ENCODE data around the gene FMN1. TPM values are rescaled to one million over a fixed set of nuclear protein-coding genes. Genes with fewer than 3 reads are reported as not detected.

The FMN1 gene
- total and polyA plus RNA-seq, 4 donors = 0.26 to 23.4 (median 9.8) TPM

- Histone ChIP-seq H3K9me3 (ENCODE audit: control insufficient read depth, low read length) (no peaks in the 10 kb centered on the region), H3K4me3 (ENCODE audit: low read length in 2 of 2) (no peak overlapping the region), H3K27me3 (ENCODE audit: control insufficient read depth in 1 of 2, insufficient read depth in 2 of 2, low read length in 1 of 2) (no peaks in the 10 kb centered on the region), H3K27ac (ENCODE audit: low read depth in 1 of 2, low read length in 2 of 2) (no peak overlapping the region), H3K4me1 (ENCODE audit: control insufficient read depth in 1 of 2, insufficient read depth in 2 of 2, low read length in 2 of 2) (no peaks in the 10 kb centered on the region), H3K36me3 (ENCODE audit: control insufficient read depth in 1 of 2, insufficient read depth in 2 of 2, low read length in 1 of 2) (no peaks in the 10 kb centered on the region)
- no peak for ATAC-seq (ENCODE audit: low FRiP score)
- intact Hi-C loops (cut with DNase I) = loop anchor here in 1 of 2 donors (10.0 kb wide), 2 partner anchors 165 to 605 kb away; no protein-coding TSS in a partner anchor
- WGBS, 2 donors = 90 to 94% methylated on average over 7 of the region's 7 CpGs
- DNase-seq = no peak
Observed at GRCh38 chr15:33089165-33089877, 105.2 kb downstream of the FMN1 start.

- no peaks in the 10 kb centered on the region for H3K4me1 ChIP-seq (ENCODE audit: control insufficient read depth in 1 of 2, insufficient read depth in 2 of 2, low read length in 2 of 2)
- no peaks in the 10 kb centered on the region for H3K36me3 ChIP-seq (ENCODE audit: control insufficient read depth in 1 of 2, insufficient read depth in 2 of 2, low read length in 1 of 2)
- H3K27me3 ChIP-seq (ENCODE audit: control insufficient read depth in 1 of 2, insufficient read depth in 2 of 2, low read length in 1 of 2) = no peaks in the 10 kb centered on the region
- intact Hi-C loops (cut with DNase I) = loop anchor here (2.0 to 10.0 kb wide), 3 partner anchors 46 to 608 kb away; no protein-coding TSS in a partner anchor
- peak; percentile 77 for ATAC-seq (ENCODE audit: low FRiP score)
- WGBS, 2 donors = 17 to 22% methylated on average over 4 of the region's 4 CpGs
- H3K4me3 ChIP-seq (ENCODE audit: low read length in 2 of 2) = no peak overlapping the region
- H3K9me3 ChIP-seq (ENCODE audit: control insufficient read depth, low read length) = no peaks in the 10 kb centered on the region
- H3K27ac ChIP-seq (ENCODE audit: low read depth in 1 of 2, low read length in 2 of 2) = no peak overlapping the region
- no peak for DNase-seq
Observed at GRCh38 chr15:33086500-33087121, 107.9 kb downstream of the FMN1 start.

GRCh38 chr15:33084661-33085060 lies 109.9 kb downstream of the FMN1 start:
- ATAC-seq (ENCODE audit: low FRiP score) = no peak
- Histone ChIP-seq H3K4me1 (ENCODE audit: control insufficient read depth in 1 of 2, insufficient read depth in 2 of 2, low read length in 2 of 2) (no peaks in the 10 kb centered on the region), H3K36me3 (ENCODE audit: control insufficient read depth in 1 of 2, insufficient read depth in 2 of 2, low read length in 1 of 2) (no peaks in the 10 kb centered on the region), H3K27ac (ENCODE audit: low read depth in 1 of 2, low read length in 2 of 2) (no peak overlapping the region), H3K9me3 (ENCODE audit: control insufficient read depth, low read length) (no peaks in the 10 kb centered on the region), H3K27me3 (ENCODE audit: control insufficient read depth in 1 of 2, insufficient read depth in 2 of 2, low read length in 1 of 2) (no peaks in the 10 kb centered on the region), H3K4me3 (ENCODE audit: low read length in 2 of 2) (no peak overlapping the region)
- intact Hi-C loops (cut with DNase I) = loop anchor here in 1 of 2 donors (5.0 to 10.0 kb wide), 3 partner anchors 48 to 610 kb away; no protein-coding TSS in a partner anchor
- 76 to 89% methylated on average over 4 of the region's 4 CpGs for WGBS, 2 donors
- DNase-seq = no peak

- Histone ChIP-seq H3K4me3 (ENCODE audit: low read length in 2 of 2) (no peak overlapping the region), H3K4me1 (ENCODE audit: control insufficient read depth in 1 of 2, insufficient read depth in 2 of 2, low read length in 2 of 2) (no peaks in the 10 kb centered on the region), H3K27me3 (ENCODE audit: control insufficient read depth in 1 of 2, insufficient read depth in 2 of 2, low read length in 1 of 2) (no peaks in the 10 kb centered on the region), H3K9me3 (ENCODE audit: control insufficient read depth, low read length) (no peaks in the 10 kb centered on the region), H3K36me3 (ENCODE audit: control insufficient read depth in 1 of 2, insufficient read depth in 2 of 2, low read length in 1 of 2) (no peaks in the 10 kb centered on the region), H3K27ac (ENCODE audit: low read depth in 1 of 2, low read length in 2 of 2) (no peak overlapping the region)
- intact Hi-C loops (cut with DNase I) = loop anchor here in 1 of 2 donors (5.0 to 10.0 kb wide), 3 partner anchors 49 to 611 kb away; no protein-coding TSS in a partner anchor
- ATAC-seq (ENCODE audit: low FRiP score) = no peak
- no peak for DNase-seq
- 60 to 65% methylated on average over 6 of the region's 6 CpGs for WGBS, 2 donors
Observed at GRCh38 chr15:33083232-33084081, 111.1 kb downstream of the FMN1 start.

- WGBS, 2 donors = 64 to 66% methylated on average over 4 of the region's 4 CpGs
Observed at GRCh38 chr15:33080006-33080405, 114.5 kb downstream of the FMN1 start.

GRCh38 chr15:33078607-33079006 lies 115.9 kb downstream of the FMN1 start:
- H3K4me3 ChIP-seq (ENCODE audit: low read length in 2 of 2) = no peak overlapping the region
- 88% methylated on average over 2 of the region's 2 CpGs for WGBS, 2 donors
- DNase-seq (no peak), ATAC-seq (ENCODE audit: low FRiP score) (no peak)
- no peaks in the 10 kb centered on the region for H3K27me3 ChIP-seq (ENCODE audit: control insufficient read depth in 1 of 2, insufficient read depth in 2 of 2, low read length in 1 of 2)
- H3K9me3 ChIP-seq (ENCODE audit: control insufficient read depth, low read length) = no peaks in the 10 kb centered on the region
- H3K4me1 ChIP-seq (ENCODE audit: control insufficient read depth in 1 of 2, insufficient read depth in 2 of 2, low read length in 2 of 2) = no peaks in the 10 kb centered on the region
- intact Hi-C loops (cut with DNase I) = no loop called here
- H3K27ac ChIP-seq (ENCODE audit: low read depth in 1 of 2, low read length in 2 of 2) = no peak overlapping the region
- H3K36me3 ChIP-seq (ENCODE audit: control insufficient read depth in 1 of 2, insufficient read depth in 2 of 2, low read length in 1 of 2) = no peaks in the 10 kb centered on the region

More at GRCh38 chr15:33080006-33080405, 114.5 kb downstream of the FMN1 start:
- ATAC-seq (ENCODE audit: low FRiP score) (no peak), DNase-seq (no peak)
- no peaks in the 10 kb centered on the region for H3K36me3 ChIP-seq (ENCODE audit: control insufficient read depth in 1 of 2, insufficient read depth in 2 of 2, low read length in 1 of 2)
- intact Hi-C loops (cut with DNase I) = loop anchor here in 1 of 2 donors (5.0 to 10.0 kb wide), 3 partner anchors 52 to 615 kb away; no protein-coding TSS in a partner anchor
- no peaks in the 10 kb centered on the region for H3K4me1 ChIP-seq (ENCODE audit: control insufficient read depth in 1 of 2, insufficient read depth in 2 of 2, low read length in 2 of 2)
- no peaks in the 10 kb centered on the region for H3K27me3 ChIP-seq (ENCODE audit: control insufficient read depth in 1 of 2, insufficient read depth in 2 of 2, low read length in 1 of 2)
- H3K9me3 ChIP-seq (ENCODE audit: control insufficient read depth, low read length) = no peaks in the 10 kb centered on the region
- no peak overlapping the region for H3K27ac ChIP-seq (ENCODE audit: low read depth in 1 of 2, low read length in 2 of 2)
- no peak overlapping the region for H3K4me3 ChIP-seq (ENCODE audit: low read length in 2 of 2)

GRCh38 chr15:33076937-33077336 lies 117.6 kb downstream of the FMN1 start:
- 64 to 72% methylated on average over 7 of the region's 7 CpGs for WGBS, 2 donors
- no peaks in the 10 kb centered on the region for H3K27me3 ChIP-seq (ENCODE audit: control insufficient read depth in 1 of 2, insufficient read depth in 2 of 2, low read length in 1 of 2)
- H3K4me3 ChIP-seq (ENCODE audit: low read length in 2 of 2) = no peak overlapping the region
- no peaks in the 10 kb centered on the region for H3K36me3 ChIP-seq (ENCODE audit: control insufficient read depth in 1 of 2, insufficient read depth in 2 of 2, low read length in 1 of 2)
- intact Hi-C loops (cut with DNase I) = no loop called here
- ATAC-seq (ENCODE audit: low FRiP score) (no peak), DNase-seq (no peak)
- no peak overlapping the region for H3K27ac ChIP-seq (ENCODE audit: low read depth in 1 of 2, low read length in 2 of 2)
- no peaks in the 10 kb centered on the region for H3K9me3 ChIP-seq (ENCODE audit: control insufficient read depth, low read length)
- H3K4me1 ChIP-seq (ENCODE audit: control insufficient read depth in 1 of 2, insufficient read depth in 2 of 2, low read length in 2 of 2) = no peaks in the 10 kb centered on the region

- ATAC-seq (ENCODE audit: low FRiP score) (no peak), DNase-seq (no peak)
- no peaks in the 10 kb centered on the region for H3K4me1 ChIP-seq (ENCODE audit: control insufficient read depth in 1 of 2, insufficient read depth in 2 of 2, low read length in 2 of 2)
- intact Hi-C loops (cut with DNase I) = no loop called here
- no peaks in the 10 kb centered on the region for H3K36me3 ChIP-seq (ENCODE audit: control insufficient read depth in 1 of 2, insufficient read depth in 2 of 2, low read length in 1 of 2)
- H3K9me3 ChIP-seq (ENCODE audit: control insufficient read depth, low read length) = no peaks in the 10 kb centered on the region
- H3K4me3 ChIP-seq (ENCODE audit: low read length in 2 of 2) = no peak overlapping the region
- H3K27ac ChIP-seq (ENCODE audit: low read depth in 1 of 2, low read length in 2 of 2) = no peak overlapping the region
- no peaks in the 10 kb centered on the region for H3K27me3 ChIP-seq (ENCODE audit: control insufficient read depth in 1 of 2, insufficient read depth in 2 of 2, low read length in 1 of 2)
- 92 to 95% methylated on average over 3 of the region's 3 CpGs for whole genome bisulfite sequencing, 2 donors
Observed at GRCh38 chr15:33074942-33075341, 119.6 kb downstream of the FMN1 start.

Measured in aorta (tissue), 5 donors.